PC-3 (cell line): ENCODE measurements around the gene PML.
"Not testable (repeated sequence)": the region's sequence is repeated elsewhere in the genome, so short reads cannot be mapped to it uniquely, and the experiment has no call there.

ENCODE experiments used
- EZH2phosphoT487 ChIP-seq: fragments of 300-600 bp; sonication (generic); IDR thresholded peaks from 2 replicates; pipeline ENCODE4 v1.6.1; 2018; ENCODE audit warnings: mild to moderate bottlenecking, antibody characterized with exemption, low read length, borderline replicate concordance
- TF ChIP-seq, protein P1 (sequence below): fragments of 300-600 bp; sonication (generic); conservative IDR thresholded peaks from 2 replicates; pipeline ENCODE4 v1.5.1; 2017; ENCODE audit warnings: antibody characterized with exemption, low read depth, mild to moderate bottlenecking, low read length

DNA sequence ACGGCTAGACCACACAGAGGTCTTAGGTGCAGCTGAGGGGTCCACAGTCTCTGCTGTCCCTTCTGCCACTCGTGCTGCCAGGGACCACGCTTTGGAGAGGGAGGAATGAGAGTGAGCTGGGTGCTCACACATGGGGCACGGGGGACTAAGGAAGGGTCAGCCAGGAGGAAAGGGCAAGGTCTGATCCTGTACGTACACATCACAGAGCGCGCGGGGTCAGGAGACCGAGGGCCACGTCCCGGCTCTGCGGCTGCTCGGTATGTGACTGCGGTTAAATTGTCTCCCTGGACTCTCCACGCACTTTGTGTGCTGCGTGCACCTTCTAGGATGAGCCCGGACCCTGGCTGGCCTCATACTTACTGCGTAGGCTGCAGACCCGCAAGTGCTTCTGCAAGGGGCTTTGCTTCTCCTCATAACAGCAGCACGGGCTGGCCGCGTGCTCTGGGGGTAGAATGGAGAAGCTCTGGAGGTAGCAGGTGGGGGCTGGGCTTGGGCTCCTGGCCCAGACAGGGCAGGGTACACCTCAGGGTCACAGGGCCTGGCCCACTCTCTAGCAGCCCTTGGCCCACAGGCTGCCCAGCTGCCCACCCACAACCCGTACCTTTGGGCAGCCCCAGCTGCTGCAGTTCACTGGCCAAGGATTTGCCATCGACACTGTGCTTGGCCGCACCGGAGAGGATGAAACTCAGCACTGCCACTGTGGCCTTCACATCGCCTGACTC, 102.4 kb downstream of the PML start:
- TF ChIP-seq, protein P1, sequence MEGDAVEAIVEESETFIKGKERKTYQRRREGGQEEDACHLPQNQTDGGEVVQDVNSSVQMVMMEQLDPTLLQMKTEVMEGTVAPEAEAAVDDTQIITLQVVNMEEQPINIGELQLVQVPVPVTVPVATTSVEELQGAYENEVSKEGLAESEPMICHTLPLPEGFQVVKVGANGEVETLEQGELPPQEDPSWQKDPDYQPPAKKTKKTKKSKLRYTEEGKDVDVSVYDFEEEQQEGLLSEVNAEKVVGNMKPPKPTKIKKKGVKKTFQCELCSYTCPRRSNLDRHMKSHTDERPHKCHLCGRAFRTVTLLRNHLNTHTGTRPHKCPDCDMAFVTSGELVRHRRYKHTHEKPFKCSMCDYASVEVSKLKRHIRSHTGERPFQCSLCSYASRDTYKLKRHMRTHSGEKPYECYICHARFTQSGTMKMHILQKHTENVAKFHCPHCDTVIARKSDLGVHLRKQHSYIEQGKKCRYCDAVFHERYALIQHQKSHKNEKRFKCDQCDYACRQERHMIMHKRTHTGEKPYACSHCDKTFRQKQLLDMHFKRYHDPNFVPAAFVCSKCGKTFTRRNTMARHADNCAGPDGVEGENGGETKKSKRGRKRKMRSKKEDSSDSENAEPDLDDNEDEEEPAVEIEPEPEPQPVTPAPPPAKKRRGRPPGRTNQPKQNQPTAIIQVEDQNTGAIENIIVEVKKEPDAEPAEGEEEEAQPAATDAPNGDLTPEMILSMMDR = not testable (repeated sequence)
- TF ChIP-seq EZH2phosphoT487 = not testable (repeated sequence)
